AG04450 (cell line): ENCODE data around the gene INSYN1. TPM values are rescaled to one million over a fixed set of nuclear protein-coding genes. Genes with fewer than 3 reads are reported as not detected.
A peak's percentile ranks its signal among the peaks of the same experiment; 100 is the strongest.

Source experiments
- CTCF ChIA-PET: fragments of 300-600, 350-600 bp; formaldehyde crosslinking; extraction: SDS; loops from one replicate; lab custom pipeline; 2022; ENCODE audit warnings: antibody characterized with exemption, inconsistent platforms; lab: Charles Lee
- POLR2A ChIA-PET: fragments of 350-600 bp; formaldehyde crosslinking; extraction: SDS; loops from one replicate; lab custom pipeline; 2021; ENCODE audit warnings: antibody characterized with exemption, inconsistent platforms; lab: Yijun Ruan, JAX
- DNase-seq: peaks from one replicate; pipeline ENCODE4 v3.0.0-alpha.2; 2011; ENCODE audit warnings: low read depth, low spot score
- H3K27ac ChIP-seq: one replicate; pipeline ENCODE4 v1.5.1; 2012; ENCODE audit warnings: low read depth, low read length, control low read depth
- H3K27me3 ChIP-seq: one replicate; pipeline ENCODE4 v1.6.0; 2012; ENCODE audit warnings: low read length; ENCODE audit not compliant: control insufficient read depth, insufficient read depth
- H3K4me3 ChIP-seq: 2 replicates; pipeline ENCODE4 v1.5.1; 2011; ENCODE audit warnings: mild to moderate bottlenecking, low read depth, low read length, control low read depth
- H3K9me3 ChIP-seq: 2 replicates; pipeline ENCODE4 v1.5.1; 2012; ENCODE audit warnings: low read length; ENCODE audit not compliant: control insufficient read depth, insufficient read depth
- polyA plus RNA-seq: library from polyadenylated mRNA; depleted of rRNA; stranded (reverse); fragments of >200 nt; gene quantifications from 2 replicates; pipeline ENCODE4 v1.2.3, GENCODE V29; 2011
- TF ChIP-seq, protein P1 (sequence below): IDR thresholded peaks from 2 replicates; pipeline ENCODE4 v1.5.1; 2011; ENCODE audit warnings: low read depth, low read length, control low read depth, inconsistent platforms

Gene INSYN1
- polyA plus RNA-seq, 1 experiment, result 0.29 TPM

DNA sequence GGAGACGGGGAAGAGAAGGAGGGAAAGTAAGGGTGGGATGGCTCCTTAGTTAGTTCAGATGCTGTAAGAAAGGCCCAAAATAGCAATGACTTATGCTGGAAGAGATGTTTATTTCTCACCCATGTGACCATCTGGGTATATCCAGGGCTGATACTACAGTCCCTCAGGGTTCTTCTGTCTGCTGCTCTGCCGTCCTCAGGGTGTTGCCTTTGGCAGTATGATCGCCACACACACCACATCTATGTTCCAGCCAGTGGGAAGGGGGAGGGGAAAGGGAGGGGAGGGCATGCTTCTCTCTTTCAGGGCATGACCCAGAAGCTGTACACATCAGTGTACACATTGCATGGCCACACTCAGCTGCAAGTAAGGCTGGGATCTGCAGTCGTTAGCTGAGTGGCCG lies 58.7 kb downstream of the INSYN1 start:
- CTCF ChIA-PET, result interaction anchor here (2.3 to 12.3 kb wide), 5 partner anchors 8 to 134 kb away, joined by 11 to 304 read pairs (median 14); partner anchors contain the start of gene NPTN
- POLR2A ChIA-PET, result no interaction called here

DNA sequence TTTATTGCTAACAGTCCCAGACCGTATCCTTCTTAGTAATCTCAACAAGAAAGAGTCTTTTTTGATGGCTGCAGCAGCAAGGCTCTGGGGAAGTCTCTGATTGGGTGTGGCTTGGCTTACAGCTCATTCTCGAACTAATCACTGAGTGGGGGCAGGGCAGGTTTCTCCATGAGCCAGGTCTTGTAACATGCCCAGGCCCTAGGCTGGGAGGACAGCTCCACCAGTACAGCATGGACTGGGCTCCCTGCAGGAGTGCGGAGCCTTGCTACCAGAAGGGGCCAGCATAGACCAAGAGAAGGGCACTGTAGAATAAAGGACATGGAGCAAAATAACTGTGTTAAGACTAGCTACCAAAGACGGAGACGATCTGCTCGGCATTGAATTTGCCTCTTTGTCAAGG lies 61.8 kb downstream of the INSYN1 start:
- no peaks in the 10 kb centered on the region for H3K9me3 ChIP-seq
- ChIA-PET CTCF (interaction anchor here (1.2 to 3.8 kb wide), 7 partner anchors 9 to 183 kb away, joined by 3 to 22 read pairs (median 8); no protein-coding TSS in a partner anchor), POLR2A (interaction anchor here (0.7 kb wide), 1 partner anchor 105 kb away, joined by 4 read pairs; no protein-coding TSS in a partner anchor)
- no peak overlapping the region for H3K4me3 ChIP-seq
- no peaks in the 10 kb centered on the region for H3K27me3 ChIP-seq
- no peak overlapping the region for H3K27ac ChIP-seq
- no peak for DNase-seq
- TF ChIP-seq, protein P1, sequence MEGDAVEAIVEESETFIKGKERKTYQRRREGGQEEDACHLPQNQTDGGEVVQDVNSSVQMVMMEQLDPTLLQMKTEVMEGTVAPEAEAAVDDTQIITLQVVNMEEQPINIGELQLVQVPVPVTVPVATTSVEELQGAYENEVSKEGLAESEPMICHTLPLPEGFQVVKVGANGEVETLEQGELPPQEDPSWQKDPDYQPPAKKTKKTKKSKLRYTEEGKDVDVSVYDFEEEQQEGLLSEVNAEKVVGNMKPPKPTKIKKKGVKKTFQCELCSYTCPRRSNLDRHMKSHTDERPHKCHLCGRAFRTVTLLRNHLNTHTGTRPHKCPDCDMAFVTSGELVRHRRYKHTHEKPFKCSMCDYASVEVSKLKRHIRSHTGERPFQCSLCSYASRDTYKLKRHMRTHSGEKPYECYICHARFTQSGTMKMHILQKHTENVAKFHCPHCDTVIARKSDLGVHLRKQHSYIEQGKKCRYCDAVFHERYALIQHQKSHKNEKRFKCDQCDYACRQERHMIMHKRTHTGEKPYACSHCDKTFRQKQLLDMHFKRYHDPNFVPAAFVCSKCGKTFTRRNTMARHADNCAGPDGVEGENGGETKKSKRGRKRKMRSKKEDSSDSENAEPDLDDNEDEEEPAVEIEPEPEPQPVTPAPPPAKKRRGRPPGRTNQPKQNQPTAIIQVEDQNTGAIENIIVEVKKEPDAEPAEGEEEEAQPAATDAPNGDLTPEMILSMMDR, result 0 out of 2 replicates have a peak, but pooled peaks have one; percentile 6

More for the DNA sequence above, 58.7 kb downstream of the INSYN1 start:
- no peak for DNase-seq
- TF ChIP-seq, protein P1, result no peak
- Histone ChIP-seq H3K27me3 (no peaks in the 10 kb centered on the region), H3K27ac (no peak overlapping the region), H3K4me3 (no peak overlapping the region), H3K9me3 (no peaks in the 10 kb centered on the region)

DNA sequence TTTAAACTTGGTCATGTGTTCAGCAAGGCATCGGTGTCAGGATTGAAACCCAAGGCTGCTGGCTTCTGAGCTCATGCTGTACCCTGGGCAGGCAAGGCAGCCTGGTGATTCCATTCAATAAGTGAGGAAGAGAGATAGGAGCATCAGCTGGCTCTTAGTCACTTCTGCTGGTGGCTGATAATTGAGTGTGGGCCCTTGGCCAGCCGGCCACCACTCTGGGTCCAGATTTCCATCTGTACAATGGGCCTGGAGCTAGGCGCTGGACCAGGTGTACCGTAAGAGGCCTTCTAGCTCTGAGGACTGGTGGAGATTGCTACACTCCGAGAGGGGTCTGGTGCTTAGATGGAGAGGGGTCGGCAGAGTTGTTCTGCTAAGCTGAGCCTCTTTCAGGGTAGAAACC lies 64.7 kb downstream of the INSYN1 start:
- no peaks in the 10 kb centered on the region for H3K27me3 ChIP-seq
- TF ChIP-seq, protein P1, result no peak
- peak overlapping the region; percentile 77 for H3K27ac ChIP-seq
- DNase-seq, result no peak
- POLR2A ChIA-PET, result no interaction called here
- no peak overlapping the region for H3K4me3 ChIP-seq
- CTCF ChIA-PET, result interaction anchor here (0.9 to 7.1 kb wide), 4 partner anchors 11 to 128 kb away, joined by 3 to 97 read pairs (median 4); no protein-coding TSS in a partner anchor
- no peaks in the 10 kb centered on the region; the same call in 1 of the 2 replicates for H3K9me3 ChIP-seq

DNA sequence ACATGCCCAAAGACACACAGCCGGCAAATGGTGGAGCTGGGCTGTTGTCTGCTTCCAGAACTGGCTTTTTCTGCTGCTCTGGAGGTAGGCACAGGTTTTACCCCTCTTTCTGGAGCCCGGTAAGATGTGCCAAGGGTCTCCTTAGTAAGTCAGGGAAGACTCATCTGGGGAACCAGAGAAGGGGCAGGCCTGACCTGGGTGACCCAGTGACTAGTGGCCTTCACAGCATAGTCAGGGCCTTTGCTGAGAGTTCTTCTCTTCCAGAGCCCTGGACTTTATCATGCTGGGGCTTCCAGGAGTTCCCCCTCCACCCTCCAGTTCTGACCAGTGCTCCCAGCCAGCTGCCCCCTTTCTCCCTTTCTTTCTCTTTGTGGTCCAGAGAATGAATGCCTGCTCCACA lies 65.8 kb downstream of the INSYN1 start:
- H3K27ac ChIP-seq, result peak overlapping the region; percentile 81
- ChIA-PET CTCF (interaction anchor here (0.7 to 7.1 kb wide), 7 partner anchors 8 to 127 kb away, joined by 3 to 97 read pairs (median 11); no protein-coding TSS in a partner anchor), POLR2A (interaction anchor here (0.6 to 1.5 kb wide), 3 partner anchors 10 to 191 kb away, joined by 5 to 7 read pairs (median 6); partner anchors contain the start of gene NPTN)
- no peaks in the 10 kb centered on the region for H3K27me3 ChIP-seq
- H3K4me3 ChIP-seq, result no peak overlapping the region; the same call in 1 of the 2 replicates
- TF ChIP-seq, protein P1, result no peak
- no peaks in the 10 kb centered on the region; the same call in 1 of the 2 replicates for H3K9me3 ChIP-seq
- no peak for DNase-seq

DNA sequence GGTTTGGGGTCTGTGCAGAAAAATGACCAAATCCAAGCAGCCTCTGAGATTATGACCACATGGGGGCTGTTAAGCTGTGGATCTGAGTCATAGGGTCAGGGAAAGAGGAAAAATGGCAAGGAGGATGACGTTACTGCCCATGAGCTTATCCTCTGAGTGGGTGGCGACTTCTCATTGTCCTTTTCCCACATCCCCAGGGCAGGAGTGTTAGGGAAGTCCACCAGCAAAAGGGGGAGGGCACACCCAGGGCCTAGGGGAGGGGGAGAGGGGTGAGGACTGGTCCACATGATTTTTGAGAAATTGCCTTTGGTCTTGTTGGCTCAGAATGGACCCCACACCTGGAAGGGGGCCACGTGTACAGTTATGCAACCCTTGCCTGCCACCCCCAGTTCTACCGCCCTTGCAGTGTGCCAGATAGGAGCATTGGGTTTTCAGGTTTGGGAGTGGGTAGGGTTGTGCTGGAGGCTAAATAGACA lies 66.3 kb downstream of the INSYN1 start:
- peak overlapping the region; percentile 81 for H3K27ac ChIP-seq
- H3K9me3 ChIP-seq, result no peaks in the 10 kb centered on the region; the same call in 1 of the 2 replicates
- CTCF ChIA-PET, result interaction anchor here (0.7 to 7.1 kb wide), 7 partner anchors 9 to 126 kb away, joined by 3 to 97 read pairs (median 11); no protein-coding TSS in a partner anchor
- TF ChIP-seq, protein P1, result 0 out of 2 replicates have a peak, but pooled peaks have one; percentile 17
- peak overlapping the region; percentile 84 for H3K4me3 ChIP-seq
- peak; percentile 65 for DNase-seq
- POLR2A ChIA-PET, result interaction anchor here (0.6 to 1.5 kb wide), 3 partner anchors 10 to 190 kb away, joined by 5 to 7 read pairs (median 6); partner anchors contain the start of gene NPTN
- no peaks in the 10 kb centered on the region for H3K27me3 ChIP-seq
